A549 (cell line): ENCODE measurements around the gene ZNF710.

Source experiments
- CEBPB ChIP-seq, 2 experiments: fragments of >200 bp in 1 of 2; sonication (Bioruptor Twin) in 1 of 2; formaldehyde crosslinking in 1 of 2; IDR thresholded peaks; 2 replicates each; pipeline ENCODE4 v1.6.1; 2012 to 2016
- CHD2 ChIP-seq: fragments of 150-350 bp; IDR thresholded peaks from 2 replicates; pipeline ENCODE4 v1.6.1; 2014; ENCODE audit warnings: low read length; ENCODE audit not compliant: partially characterized antibody
- CHD4 ChIP-seq: fragments of 200-600 bp; sonication (generic); IDR thresholded peaks from 2 replicates; pipeline ENCODE4 v1.6.1; 2016; ENCODE audit warnings: antibody characterized with exemption, mild to moderate bottlenecking, borderline replicate concordance
- ESRRA ChIP-seq: fragments of 150-350 bp; IDR thresholded peaks from 2 replicates; pipeline ENCODE4 v1.6.1; 2014; ENCODE audit warnings: mild to moderate bottlenecking, low read length, borderline replicate concordance
- GATA3 ChIP-seq: IDR thresholded peaks from 2 replicates; pipeline ENCODE4 v1.6.1; 2012; ENCODE audit warnings: borderline replicate concordance
- NPAS2 ChIP-seq: fragments of 250-450 bp; sonication (Bioruptor Pico); IDR thresholded peaks from 2 replicates; pipeline ENCODE4 v1.8.0; 2022; ENCODE audit warnings: mild to moderate bottlenecking, moderate library complexity, borderline replicate concordance
- POLR2A ChIP-seq: IDR thresholded peaks from 2 replicates; pipeline ENCODE4 v1.6.1; 2012; ENCODE audit warnings: mild to moderate bottlenecking, low read length
- TF ChIP-seq, protein P1 (sequence below): fragments of >200 bp; sonication (Bioruptor Twin); formaldehyde crosslinking; IDR thresholded peaks from 3 replicates; pipeline ENCODE4 v1.5.1; 2016
- TF ChIP-seq, protein P2 (sequence below): fragments of 450-650 bp; IDR thresholded peaks from 2 replicates; pipeline ENCODE4 v1.6.1; 2014; ENCODE audit warnings: antibody characterized with exemption
- TF ChIP-seq, protein P3 (sequence below): IDR thresholded peaks from 2 replicates; pipeline ENCODE4 v1.6.1; 2012
- TF ChIP-seq, protein P4 (sequence below): fragments of 200-600 bp; sonication (generic); IDR thresholded peaks from 2 replicates; pipeline ENCODE4 v1.6.1; 2016; ENCODE audit warnings: antibody characterized with exemption, mild to moderate bottlenecking, moderate library complexity
- TF ChIP-seq, protein P5 (sequence below): fragments of 250-450 bp; sonication (Bioruptor Pico); IDR thresholded peaks from 2 replicates; pipeline ENCODE4 v1.5.0; 2021; ENCODE audit warnings: mild to moderate bottlenecking, moderate library complexity, borderline replicate concordance

DNA sequence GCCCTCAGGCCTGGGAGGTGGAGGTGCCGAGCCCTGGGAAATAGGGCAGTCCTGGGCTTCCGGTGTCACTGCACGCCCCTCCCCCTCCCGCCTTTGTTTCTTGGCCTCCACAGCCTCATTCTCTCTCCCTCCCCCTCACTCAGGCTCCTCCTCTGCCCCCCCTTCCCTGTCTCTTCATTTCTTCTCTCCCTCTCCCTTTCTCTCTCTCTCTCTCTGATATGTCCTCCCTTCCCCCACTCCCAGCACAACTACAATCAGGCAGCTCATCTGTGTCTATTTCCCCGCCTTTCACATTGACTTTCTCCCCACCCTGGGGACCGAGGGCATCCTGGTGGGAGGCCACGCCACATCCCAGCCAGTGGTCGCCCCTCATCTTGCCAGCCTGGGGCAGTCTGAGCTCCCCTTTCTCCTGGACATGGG lies 60.9 kb downstream of the ZNF710 start:
- TF ChIP-seq CHD2 (no peak), CHD4 (no peak), NPAS2 (CRISPR knock-in tag) (no peak), POLR2A (no peak), ESRRA (no peak), GATA3 (no peak), CEBPB (IDR thresholded peaks at IDR 0.05) (no peak)
- TF ChIP-seq, protein P1, sequence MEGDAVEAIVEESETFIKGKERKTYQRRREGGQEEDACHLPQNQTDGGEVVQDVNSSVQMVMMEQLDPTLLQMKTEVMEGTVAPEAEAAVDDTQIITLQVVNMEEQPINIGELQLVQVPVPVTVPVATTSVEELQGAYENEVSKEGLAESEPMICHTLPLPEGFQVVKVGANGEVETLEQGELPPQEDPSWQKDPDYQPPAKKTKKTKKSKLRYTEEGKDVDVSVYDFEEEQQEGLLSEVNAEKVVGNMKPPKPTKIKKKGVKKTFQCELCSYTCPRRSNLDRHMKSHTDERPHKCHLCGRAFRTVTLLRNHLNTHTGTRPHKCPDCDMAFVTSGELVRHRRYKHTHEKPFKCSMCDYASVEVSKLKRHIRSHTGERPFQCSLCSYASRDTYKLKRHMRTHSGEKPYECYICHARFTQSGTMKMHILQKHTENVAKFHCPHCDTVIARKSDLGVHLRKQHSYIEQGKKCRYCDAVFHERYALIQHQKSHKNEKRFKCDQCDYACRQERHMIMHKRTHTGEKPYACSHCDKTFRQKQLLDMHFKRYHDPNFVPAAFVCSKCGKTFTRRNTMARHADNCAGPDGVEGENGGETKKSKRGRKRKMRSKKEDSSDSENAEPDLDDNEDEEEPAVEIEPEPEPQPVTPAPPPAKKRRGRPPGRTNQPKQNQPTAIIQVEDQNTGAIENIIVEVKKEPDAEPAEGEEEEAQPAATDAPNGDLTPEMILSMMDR = no peak
- TF ChIP-seq, protein P2, sequence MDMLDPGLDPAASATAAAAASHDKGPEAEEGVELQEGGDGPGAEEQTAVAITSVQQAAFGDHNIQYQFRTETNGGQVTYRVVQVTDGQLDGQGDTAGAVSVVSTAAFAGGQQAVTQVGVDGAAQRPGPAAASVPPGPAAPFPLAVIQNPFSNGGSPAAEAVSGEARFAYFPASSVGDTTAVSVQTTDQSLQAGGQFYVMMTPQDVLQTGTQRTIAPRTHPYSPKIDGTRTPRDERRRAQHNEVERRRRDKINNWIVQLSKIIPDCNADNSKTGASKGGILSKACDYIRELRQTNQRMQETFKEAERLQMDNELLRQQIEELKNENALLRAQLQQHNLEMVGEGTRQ = no peak
- TF ChIP-seq, protein P3, sequence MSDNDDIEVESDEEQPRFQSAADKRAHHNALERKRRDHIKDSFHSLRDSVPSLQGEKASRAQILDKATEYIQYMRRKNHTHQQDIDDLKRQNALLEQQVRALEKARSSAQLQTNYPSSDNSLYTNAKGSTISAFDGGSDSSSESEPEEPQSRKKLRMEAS = no peak
- TF ChIP-seq, protein P4, sequence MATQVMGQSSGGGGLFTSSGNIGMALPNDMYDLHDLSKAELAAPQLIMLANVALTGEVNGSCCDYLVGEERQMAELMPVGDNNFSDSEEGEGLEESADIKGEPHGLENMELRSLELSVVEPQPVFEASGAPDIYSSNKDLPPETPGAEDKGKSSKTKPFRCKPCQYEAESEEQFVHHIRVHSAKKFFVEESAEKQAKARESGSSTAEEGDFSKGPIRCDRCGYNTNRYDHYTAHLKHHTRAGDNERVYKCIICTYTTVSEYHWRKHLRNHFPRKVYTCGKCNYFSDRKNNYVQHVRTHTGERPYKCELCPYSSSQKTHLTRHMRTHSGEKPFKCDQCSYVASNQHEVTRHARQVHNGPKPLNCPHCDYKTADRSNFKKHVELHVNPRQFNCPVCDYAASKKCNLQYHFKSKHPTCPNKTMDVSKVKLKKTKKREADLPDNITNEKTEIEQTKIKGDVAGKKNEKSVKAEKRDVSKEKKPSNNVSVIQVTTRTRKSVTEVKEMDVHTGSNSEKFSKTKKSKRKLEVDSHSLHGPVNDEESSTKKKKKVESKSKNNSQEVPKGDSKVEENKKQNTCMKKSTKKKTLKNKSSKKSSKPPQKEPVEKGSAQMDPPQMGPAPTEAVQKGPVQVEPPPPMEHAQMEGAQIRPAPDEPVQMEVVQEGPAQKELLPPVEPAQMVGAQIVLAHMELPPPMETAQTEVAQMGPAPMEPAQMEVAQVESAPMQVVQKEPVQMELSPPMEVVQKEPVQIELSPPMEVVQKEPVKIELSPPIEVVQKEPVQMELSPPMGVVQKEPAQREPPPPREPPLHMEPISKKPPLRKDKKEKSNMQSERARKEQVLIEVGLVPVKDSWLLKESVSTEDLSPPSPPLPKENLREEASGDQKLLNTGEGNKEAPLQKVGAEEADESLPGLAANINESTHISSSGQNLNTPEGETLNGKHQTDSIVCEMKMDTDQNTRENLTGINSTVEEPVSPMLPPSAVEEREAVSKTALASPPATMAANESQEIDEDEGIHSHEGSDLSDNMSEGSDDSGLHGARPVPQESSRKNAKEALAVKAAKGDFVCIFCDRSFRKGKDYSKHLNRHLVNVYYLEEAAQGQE = no peak
- TF ChIP-seq, protein P5, sequence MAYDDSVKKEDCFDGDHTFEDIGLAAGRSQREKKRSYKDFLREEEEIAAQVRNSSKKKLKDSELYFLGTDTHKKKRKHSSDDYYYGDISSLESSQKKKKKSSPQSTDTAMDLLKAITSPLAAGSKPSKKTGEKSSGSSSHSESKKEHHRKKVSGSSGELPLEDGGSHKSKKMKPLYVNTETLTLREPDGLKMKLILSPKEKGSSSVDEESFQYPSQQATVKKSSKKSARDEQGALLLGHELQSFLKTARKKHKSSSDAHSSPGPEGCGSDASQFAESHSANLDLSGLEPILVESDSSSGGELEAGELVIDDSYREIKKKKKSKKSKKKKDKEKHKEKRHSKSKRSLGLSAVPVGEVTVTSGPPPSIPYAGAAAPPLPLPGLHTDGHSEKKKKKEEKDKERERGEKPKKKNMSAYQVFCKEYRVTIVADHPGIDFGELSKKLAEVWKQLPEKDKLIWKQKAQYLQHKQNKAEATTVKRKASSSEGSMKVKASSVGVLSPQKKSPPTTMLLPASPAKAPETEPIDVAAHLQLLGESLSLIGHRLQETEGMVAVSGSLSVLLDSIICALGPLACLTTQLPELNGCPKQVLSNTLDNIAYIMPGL (CRISPR knock-in tag) = no peak
